ENCODE data around the gene PCDH9.

The PCDH9 gene

DNA sequence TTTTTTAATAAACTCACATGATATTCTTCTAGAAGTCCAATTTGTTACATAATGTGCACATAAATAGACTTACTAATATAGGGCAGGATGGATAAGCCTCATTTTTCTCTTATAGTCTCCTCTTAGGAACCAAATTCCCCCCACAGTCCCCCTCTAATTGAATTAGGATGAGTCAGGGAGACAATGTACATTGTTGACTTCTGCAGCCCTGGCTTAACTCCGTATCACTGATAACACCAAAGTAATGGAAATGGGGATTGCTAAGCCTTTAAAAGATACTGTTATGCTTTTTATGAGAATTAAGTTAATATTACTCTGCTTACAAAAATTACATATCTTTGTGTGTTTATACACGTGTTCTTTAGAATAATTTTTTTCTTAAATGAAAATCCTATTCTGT, 5.1 kb upstream of the PCDH9 start:
- DNase-seq (ENCODE audit: insufficient read length) (no peak), FAIRE-seq (no peak)
- TF ChIP-seq TAF1 (IDR thresholded peaks at IDR 0.05; ENCODE audit: borderline replicate concordance, low read depth, low read length) (no peak), POLR2A (IDR thresholded peaks at IDR 0.05; ENCODE audit: low read depth, low read length) (no peak), POLR2AphosphoS5 (IDR thresholded peaks at IDR 0.05; ENCODE audit: low read depth, low read length) (no peak)

GRCh38 chr13:67232384-67232783, 2.2 kb upstream of the PCDH9 start:
- DNase-seq (ENCODE audit: insufficient read length), result no peak
- FAIRE-seq, result no peak
- no peak for TF ChIP-seq TAF1 (IDR thresholded peaks at IDR 0.05; ENCODE audit: borderline replicate concordance, low read depth, low read length)
- TF ChIP-seq POLR2A (IDR thresholded peaks at IDR 0.05; ENCODE audit: low read depth, low read length), result no peak
- TF ChIP-seq POLR2AphosphoS5 (IDR thresholded peaks at IDR 0.05; ENCODE audit: low read depth, low read length), result no peak

DNA sequence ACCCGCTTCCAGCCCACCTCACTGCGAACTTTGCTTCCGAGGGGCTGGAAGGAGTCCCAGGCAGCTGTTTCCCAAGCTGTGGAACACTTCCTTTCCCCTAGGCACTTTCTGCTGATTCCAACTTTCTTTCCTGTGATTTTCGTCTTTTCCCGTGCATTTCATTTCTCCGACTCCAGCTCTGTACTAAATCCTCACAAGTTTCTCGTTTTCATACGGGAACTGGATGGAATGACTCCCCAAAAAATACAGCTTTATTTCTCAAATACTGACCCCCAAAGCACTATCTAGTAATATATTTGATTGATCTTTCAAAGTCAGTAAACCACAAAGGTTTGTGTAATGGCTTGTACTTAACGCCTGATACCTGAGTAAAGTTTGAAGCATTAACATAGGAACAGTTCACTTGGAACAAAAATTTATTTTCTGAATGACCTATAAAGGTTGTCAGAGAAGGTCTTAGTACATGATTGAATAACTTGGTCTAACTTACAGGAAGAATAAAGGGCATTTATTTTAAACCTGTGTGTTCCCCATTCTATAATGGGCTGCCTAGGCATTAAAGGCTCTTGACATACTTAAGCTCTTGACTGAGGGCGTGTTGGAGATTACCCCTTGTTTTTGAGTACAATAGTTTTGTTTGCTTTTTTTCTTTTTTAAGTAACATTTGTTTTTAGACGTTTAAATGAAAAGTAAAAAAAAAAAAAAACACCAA, 1.3 kb upstream of the PCDH9 start:
- TF ChIP-seq TAF1 (IDR thresholded peaks at IDR 0.05; ENCODE audit: borderline replicate concordance, low read depth, low read length), result no peak
- TF ChIP-seq POLR2A (IDR thresholded peaks at IDR 0.05; ENCODE audit: low read depth, low read length), result no peak
- TF ChIP-seq POLR2AphosphoS5 (IDR thresholded peaks at IDR 0.05; ENCODE audit: low read depth, low read length), result no peak
- DNase-seq (ENCODE audit: insufficient read length) (no peak), FAIRE-seq (no peak)

DNA sequence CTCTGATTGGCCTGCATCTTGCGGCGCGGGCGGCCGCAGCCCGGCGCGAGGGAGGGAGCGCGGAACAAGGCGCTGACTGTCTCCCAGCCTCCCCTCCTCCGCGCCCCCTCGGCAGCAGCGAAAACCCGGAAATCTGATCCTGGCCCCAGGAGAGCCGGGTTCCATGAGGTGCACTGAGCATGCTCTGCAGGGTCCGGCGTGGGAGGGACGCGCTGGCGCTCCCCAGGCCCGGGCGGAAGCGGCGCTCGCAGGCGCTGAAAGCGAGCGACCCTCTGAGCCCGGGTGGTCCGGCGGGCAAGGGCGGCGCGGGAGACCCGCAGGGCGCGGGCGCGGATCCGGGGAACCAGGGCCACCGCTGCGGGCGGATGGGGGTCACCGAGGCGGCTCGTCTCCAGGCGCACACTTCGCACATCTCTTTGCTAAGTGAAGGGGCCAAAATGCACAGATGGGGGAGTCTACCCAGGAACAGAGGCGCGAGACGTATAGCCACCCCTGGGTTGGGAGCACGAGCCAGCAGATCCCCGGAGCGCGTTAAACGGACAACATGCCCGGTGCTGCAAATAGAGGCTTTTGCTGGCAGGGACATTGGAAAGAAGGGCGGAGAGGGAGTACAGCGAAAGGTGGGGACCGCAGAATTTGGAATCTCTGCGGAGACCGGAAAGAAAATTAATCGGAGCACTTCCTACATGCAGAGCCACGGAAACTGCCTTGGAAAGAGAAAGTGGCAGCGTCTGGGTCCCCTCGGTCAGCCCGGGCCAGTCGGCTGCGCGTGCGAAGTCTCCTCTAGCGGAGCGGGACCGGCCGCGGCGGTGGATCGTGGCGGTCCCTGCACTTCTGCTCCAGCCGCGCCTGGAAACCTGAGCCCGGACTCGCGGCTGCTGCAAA, 510 bp upstream of the PCDH9 start:
- FAIRE-seq (no peak), DNase-seq (ENCODE audit: insufficient read length) (peak; percentile 52)

GRCh38 chr13:67228916-67229315, 1.2 kb downstream of the PCDH9 start:
- DNase-seq (ENCODE audit: insufficient read length) (no peak), FAIRE-seq (no peak)
- TF ChIP-seq TAF1 (IDR thresholded peaks at IDR 0.05; ENCODE audit: borderline replicate concordance, low read depth, low read length) (no peak), POLR2A (IDR thresholded peaks at IDR 0.05; ENCODE audit: low read depth, low read length) (no peak), POLR2AphosphoS5 (IDR thresholded peaks at IDR 0.05; ENCODE audit: low read depth, low read length) (no peak)

More for the DNA sequence above, 510 bp upstream of the PCDH9 start:
- TF ChIP-seq POLR2AphosphoS5 (IDR thresholded peaks at IDR 0.05; ENCODE audit: low read depth, low read length) (no peak), TAF1 (IDR thresholded peaks at IDR 0.05; ENCODE audit: borderline replicate concordance, low read depth, low read length) (no peak), POLR2A (IDR thresholded peaks at IDR 0.05; ENCODE audit: low read depth, low read length) (no peak)

DNA sequence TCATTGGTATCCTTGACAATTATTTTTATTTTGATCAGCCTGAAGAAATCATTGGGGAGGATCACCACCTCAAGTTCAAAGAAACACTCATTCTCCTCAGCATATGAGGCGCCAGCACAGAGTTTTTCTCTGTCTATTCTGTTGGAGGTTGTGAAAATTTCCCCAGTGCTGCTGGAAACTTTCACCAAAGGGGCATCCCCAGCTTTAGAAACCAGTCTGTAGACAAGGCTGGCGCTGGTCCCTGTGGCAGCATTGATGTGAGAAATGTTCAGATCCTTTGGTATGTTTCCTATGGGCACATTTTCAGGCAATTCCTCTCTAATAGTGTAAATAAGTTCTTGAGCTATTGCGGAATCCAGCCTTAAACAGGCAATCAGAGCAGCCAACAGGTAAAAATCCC, 2.1 kb downstream of the PCDH9 start:
- DNase-seq (ENCODE audit: insufficient read length) (no peak), FAIRE-seq (no peak)
- TF ChIP-seq POLR2AphosphoS5 (IDR thresholded peaks at IDR 0.05; ENCODE audit: low read depth, low read length), result no peak
- TF ChIP-seq TAF1 (IDR thresholded peaks at IDR 0.05; ENCODE audit: borderline replicate concordance, low read depth, low read length), result no peak
- TF ChIP-seq POLR2A (IDR thresholded peaks at IDR 0.05; ENCODE audit: low read depth, low read length), result no peak

DNA sequence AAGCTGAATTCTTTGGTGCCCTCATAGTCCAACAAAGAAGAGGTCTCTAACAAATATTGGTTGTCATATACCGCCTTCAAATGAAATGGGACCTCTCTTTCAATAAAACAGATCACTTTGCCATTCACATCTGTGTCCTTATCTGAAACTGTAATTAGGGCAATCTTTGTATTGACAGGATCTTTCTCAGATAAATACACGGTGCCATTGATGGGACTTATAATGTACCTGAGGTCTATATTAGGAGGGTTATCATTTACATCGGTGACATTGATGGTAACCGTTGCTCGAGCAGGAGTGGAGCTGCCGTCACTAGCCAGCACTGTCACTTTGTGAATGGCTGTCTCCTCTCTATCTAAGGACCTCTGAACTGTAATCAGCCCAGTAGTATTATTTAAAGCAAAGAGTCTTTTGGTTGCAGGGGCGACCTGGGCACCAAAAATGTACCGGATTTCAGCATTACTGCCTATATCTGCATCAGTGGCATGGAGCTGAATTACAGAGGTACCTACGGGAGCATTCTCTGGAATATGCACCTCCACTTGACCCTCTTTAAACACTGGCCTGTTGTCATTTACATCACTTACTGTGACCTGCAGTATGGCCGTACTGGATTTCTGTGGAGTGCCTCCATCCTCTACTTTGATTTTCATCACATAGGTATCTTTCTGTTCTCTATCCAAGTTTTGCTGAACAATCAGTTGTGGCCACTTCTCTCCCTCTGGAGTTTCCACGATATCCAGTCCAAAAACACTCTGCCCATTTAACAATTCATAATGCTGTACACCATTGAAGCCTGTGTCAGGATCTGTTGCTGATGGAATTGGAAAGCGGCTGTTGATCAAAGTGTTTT, 2.8 kb downstream of the PCDH9 start:
- no peak for DNase-seq (ENCODE audit: insufficient read length)
- no peak for TF ChIP-seq TAF1 (IDR thresholded peaks at IDR 0.05; ENCODE audit: borderline replicate concordance, low read depth, low read length)
- TF ChIP-seq POLR2A (IDR thresholded peaks at IDR 0.05; ENCODE audit: low read depth, low read length), result no peak
- FAIRE-seq, result no peak

DNA sequence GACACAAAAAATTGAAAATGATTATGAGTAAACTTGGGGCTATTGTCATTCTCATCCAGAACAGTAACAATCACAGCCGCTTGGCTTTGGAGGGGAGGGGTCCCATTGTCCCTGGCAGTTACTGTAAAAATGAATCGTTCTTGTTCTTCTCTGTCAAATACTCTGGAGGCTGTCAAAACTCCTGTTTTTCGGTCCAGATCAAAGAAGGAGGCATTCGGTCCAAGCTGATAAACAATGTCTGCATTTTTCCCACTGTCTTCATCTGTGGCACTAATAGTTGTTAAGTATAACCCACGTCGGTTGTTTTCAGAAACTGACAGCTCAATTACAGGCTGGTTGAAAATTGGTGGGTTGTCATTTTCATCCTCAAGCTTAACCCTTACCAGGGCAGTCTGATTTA, 3.4 kb downstream of the PCDH9 start:
- DNase-seq (ENCODE audit: insufficient read length) (no peak), FAIRE-seq (no peak)
- TF ChIP-seq POLR2A (IDR thresholded peaks at IDR 0.05; ENCODE audit: low read depth, low read length) (no peak), POLR2AphosphoS5 (IDR thresholded peaks at IDR 0.05; ENCODE audit: low read depth, low read length) (no peak), TAF1 (IDR thresholded peaks at IDR 0.05; ENCODE audit: borderline replicate concordance, low read depth, low read length) (no peak)

- FAIRE-seq (no peak), DNase-seq (ENCODE audit: insufficient read length) (no peak)
- TF ChIP-seq POLR2A (IDR thresholded peaks at IDR 0.05; ENCODE audit: low read depth, low read length), result no peak
- no peak for TF ChIP-seq POLR2AphosphoS5 (IDR thresholded peaks at IDR 0.05; ENCODE audit: low read depth, low read length)
- no peak for TF ChIP-seq TAF1 (IDR thresholded peaks at IDR 0.05; ENCODE audit: borderline replicate concordance, low read depth, low read length)
Measured at GRCh38 chr13:67225252-67226159, 4.6 kb downstream of the PCDH9 start.

GRCh38 chr13:67224148-67224846, 5.8 kb downstream of the PCDH9 start:
- FAIRE-seq (no peak), DNase-seq (ENCODE audit: insufficient read length) (no peak)
- TF ChIP-seq POLR2AphosphoS5 (IDR thresholded peaks at IDR 0.05; ENCODE audit: low read depth, low read length), result no peak
- TF ChIP-seq TAF1 (IDR thresholded peaks at IDR 0.05; ENCODE audit: borderline replicate concordance, low read depth, low read length), result no peak
- no peak for TF ChIP-seq POLR2A (IDR thresholded peaks at IDR 0.05; ENCODE audit: low read depth, low read length)
